PC-3 (cell line): ENCODE data around the gene KRTAP2-4.

ENCODE experiments used
- EZH2 ChIP-seq: fragments of 300-600 bp; sonication (generic); IDR thresholded peaks from one replicate; pipeline ENCODE4 v1.6.1; 2017; ENCODE audit warnings: antibody characterized with exemption, mild to moderate bottlenecking, low read length; ENCODE audit not compliant: unreplicated experiment
- EZH2phosphoT487 ChIP-seq: fragments of 300-600 bp; sonication (generic); IDR thresholded peaks from 2 replicates; pipeline ENCODE4 v1.6.1; 2018; ENCODE audit warnings: mild to moderate bottlenecking, antibody characterized with exemption, low read length, borderline replicate concordance
- TF ChIP-seq, protein P1 (sequence below): fragments of 300-600 bp; sonication (generic); conservative IDR thresholded peaks from 2 replicates; pipeline ENCODE4 v1.5.1; 2017; ENCODE audit warnings: antibody characterized with exemption, low read depth, mild to moderate bottlenecking, low read length

DNA sequence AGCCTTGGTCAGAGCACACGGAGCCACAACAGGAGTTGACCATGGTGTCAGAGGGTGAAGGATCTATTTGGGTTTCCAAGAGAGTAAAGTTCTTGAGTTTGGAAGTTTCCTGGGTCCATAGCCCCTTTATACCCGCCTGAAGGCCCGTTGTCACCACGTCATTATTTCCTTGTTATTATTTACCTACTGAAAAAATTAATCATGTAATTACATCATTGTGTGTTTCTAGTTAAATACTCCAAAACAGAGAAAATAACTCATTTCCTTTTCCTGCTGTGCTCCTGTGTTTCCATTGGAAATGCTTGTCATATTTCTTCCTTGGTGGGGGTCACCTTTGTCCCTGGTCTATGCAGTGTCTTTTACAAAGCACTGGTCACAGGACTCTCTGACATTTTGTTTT, 32.4 kb upstream of the KRTAP2-4 start, which contains the start of gene KRTAP4-8:
- TF ChIP-seq, protein P1, sequence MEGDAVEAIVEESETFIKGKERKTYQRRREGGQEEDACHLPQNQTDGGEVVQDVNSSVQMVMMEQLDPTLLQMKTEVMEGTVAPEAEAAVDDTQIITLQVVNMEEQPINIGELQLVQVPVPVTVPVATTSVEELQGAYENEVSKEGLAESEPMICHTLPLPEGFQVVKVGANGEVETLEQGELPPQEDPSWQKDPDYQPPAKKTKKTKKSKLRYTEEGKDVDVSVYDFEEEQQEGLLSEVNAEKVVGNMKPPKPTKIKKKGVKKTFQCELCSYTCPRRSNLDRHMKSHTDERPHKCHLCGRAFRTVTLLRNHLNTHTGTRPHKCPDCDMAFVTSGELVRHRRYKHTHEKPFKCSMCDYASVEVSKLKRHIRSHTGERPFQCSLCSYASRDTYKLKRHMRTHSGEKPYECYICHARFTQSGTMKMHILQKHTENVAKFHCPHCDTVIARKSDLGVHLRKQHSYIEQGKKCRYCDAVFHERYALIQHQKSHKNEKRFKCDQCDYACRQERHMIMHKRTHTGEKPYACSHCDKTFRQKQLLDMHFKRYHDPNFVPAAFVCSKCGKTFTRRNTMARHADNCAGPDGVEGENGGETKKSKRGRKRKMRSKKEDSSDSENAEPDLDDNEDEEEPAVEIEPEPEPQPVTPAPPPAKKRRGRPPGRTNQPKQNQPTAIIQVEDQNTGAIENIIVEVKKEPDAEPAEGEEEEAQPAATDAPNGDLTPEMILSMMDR: no peak
- TF ChIP-seq EZH2: no peak
- no peak for TF ChIP-seq EZH2phosphoT487
